DND-41 (cell line): ENCODE measurements around the gene CRBN.

ENCODE experiments used
- CTCF ChIP-seq: IDR thresholded peaks from 2 replicates; pipeline ENCODE4 v1.5.1; 2012; ENCODE audit warnings: borderline replicate concordance, low read length, moderate library complexity, mild to moderate bottlenecking; ENCODE audit not compliant: poor library complexity, severe bottlenecking; ENCODE audit errors: extremely low read depth
- EZH2 ChIP-seq: IDR thresholded peaks from 3 replicates; pipeline ENCODE4 v1.6.1; 2012; ENCODE audit warnings: borderline replicate concordance, low read depth, mild to moderate bottlenecking, moderate library complexity, low read length, inconsistent platforms; ENCODE audit not compliant: severe bottlenecking

- no peak for TF ChIP-seq EZH2
- no peak for TF ChIP-seq CTCF
These were observed 22.0 kb downstream of the CRBN start for GRCh38 chr3:3157484-3157883.
